ENCODE results near the gene SEMA3A.

GRCh38 chr7:84207615-84208014 is 13.0 kb upstream of the SEMA3A start:
- TF ChIP-seq CTCF (IDR thresholded peaks at IDR 0.05) (no peak), EZH2 (IDR thresholded peaks at IDR 0.05) (no peak)
